Cardiac muscle cell (in vitro differentiated cells and primary cell): Measurements from ENCODE around the gene SNX30. TPM values are rescaled to one million over a fixed set of nuclear protein-coding genes. Genes with fewer than 3 reads are reported as not detected.

ENCODE experiments used
- DNase-seq, 2 donors: peaks; one replicate each; pipeline versions ENCODE4 v3.0.0 to v3.0.0-alpha.2; 2010 to 2017; ENCODE audit warnings: low read depth in 1 of 2, low spot score in 1 of 2
- H3K27ac ChIP-seq: fragments of 200-600 bp; sonication (generic); 2 replicates; pipeline ENCODE4 v1.5.1; 2016
- H3K27me3 ChIP-seq: fragments of 200-600 bp; sonication (generic); 2 replicates; pipeline ENCODE4 v1.6.0; 2016; ENCODE audit warnings: control low read depth
- H3K36me3 ChIP-seq: fragments of 200-600 bp; sonication (generic); 2 replicates; pipeline ENCODE4 v1.5.1; 2016; ENCODE audit warnings: control low read depth
- H3K4me1 ChIP-seq: fragments of 200-600 bp; sonication (generic); 2 replicates; pipeline ENCODE4 v1.8.1; 2017; ENCODE audit warnings: low read depth, mild to moderate bottlenecking, mixed run types
- H3K4me3 ChIP-seq: fragments of 200-600 bp; sonication (generic); 2 replicates; pipeline ENCODE4 v1.5.1; 2016; ENCODE audit warnings: mild to moderate bottlenecking
- H3K9me3 ChIP-seq: fragments of 200-600 bp; sonication (generic); 2 replicates; pipeline ENCODE4 v1.5.1; 2017; ENCODE audit warnings: low read depth, mild to moderate bottlenecking, control low read depth
- polyA plus RNA-seq: library from polyadenylated mRNA; unstranded; fragments of >200 nt; fragmentation: Nextera tagmentation; extraction: Ambion mirVana; gene quantifications from 2 replicates; pipeline ENCODE4 v1.2.1, GENCODE V29; 2016
- total RNA-seq: library from RNA; depleted of rRNA; stranded (reverse); fragments of >200 nt; gene quantifications from 2 replicates; pipeline ENCODE4 v1.2.3, GENCODE V29; 2016
- TF ChIP-seq, protein P1 (sequence below): IDR thresholded peaks from 2 replicates; pipeline ENCODE4 v1.5.1; 2012; ENCODE audit warnings: low read depth, mild to moderate bottlenecking, low read length

Gene SNX30
- total and polyA plus RNA-seq, 2 experiments from 2014 or later: 3.4 to 8.3 TPM

GRCh38 chr9:112774006-112774996 lies 23.7 kb downstream of the SNX30 start:
- H3K9me3 ChIP-seq: no peaks in the 10 kb centered on the region
- DNase-seq: peak in 1 of 2 donors; percentile 32
- no peaks in the 10 kb centered on the region for H3K27me3 ChIP-seq
- no peaks in the 10 kb centered on the region for H3K36me3 ChIP-seq
- no peaks in the 10 kb centered on the region for H3K4me1 ChIP-seq
- H3K4me3 ChIP-seq: no peak overlapping the region
- TF ChIP-seq, protein P1, sequence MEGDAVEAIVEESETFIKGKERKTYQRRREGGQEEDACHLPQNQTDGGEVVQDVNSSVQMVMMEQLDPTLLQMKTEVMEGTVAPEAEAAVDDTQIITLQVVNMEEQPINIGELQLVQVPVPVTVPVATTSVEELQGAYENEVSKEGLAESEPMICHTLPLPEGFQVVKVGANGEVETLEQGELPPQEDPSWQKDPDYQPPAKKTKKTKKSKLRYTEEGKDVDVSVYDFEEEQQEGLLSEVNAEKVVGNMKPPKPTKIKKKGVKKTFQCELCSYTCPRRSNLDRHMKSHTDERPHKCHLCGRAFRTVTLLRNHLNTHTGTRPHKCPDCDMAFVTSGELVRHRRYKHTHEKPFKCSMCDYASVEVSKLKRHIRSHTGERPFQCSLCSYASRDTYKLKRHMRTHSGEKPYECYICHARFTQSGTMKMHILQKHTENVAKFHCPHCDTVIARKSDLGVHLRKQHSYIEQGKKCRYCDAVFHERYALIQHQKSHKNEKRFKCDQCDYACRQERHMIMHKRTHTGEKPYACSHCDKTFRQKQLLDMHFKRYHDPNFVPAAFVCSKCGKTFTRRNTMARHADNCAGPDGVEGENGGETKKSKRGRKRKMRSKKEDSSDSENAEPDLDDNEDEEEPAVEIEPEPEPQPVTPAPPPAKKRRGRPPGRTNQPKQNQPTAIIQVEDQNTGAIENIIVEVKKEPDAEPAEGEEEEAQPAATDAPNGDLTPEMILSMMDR: no peak
- H3K27ac ChIP-seq: no peak overlapping the region

- Histone ChIP-seq H3K4me1 (no peaks in the 10 kb centered on the region), H3K36me3 (no peaks in the 10 kb centered on the region), H3K9me3 (no peaks in the 10 kb centered on the region), H3K27me3 (no peaks in the 10 kb centered on the region), H3K27ac (no peak overlapping the region), H3K4me3 (no peak overlapping the region)
- TF ChIP-seq, protein P1: no peak
- no peak for DNase-seq
Observed at GRCh38 chr9:112777914-112778313, 27.4 kb downstream of the SNX30 start.

- Histone ChIP-seq H3K9me3 (no peaks in the 10 kb centered on the region), H3K36me3 (no peaks in the 10 kb centered on the region), H3K27me3 (no peaks in the 10 kb centered on the region), H3K4me1 (no peaks in the 10 kb centered on the region), H3K27ac (no peak overlapping the region), H3K4me3 (no peak overlapping the region)
- no peak for DNase-seq
- TF ChIP-seq, protein P1: no peak
Observed at GRCh38 chr9:112780450-112781036, 30.0 kb downstream of the SNX30 start.

GRCh38 chr9:112782218-112782617 lies 31.7 kb downstream of the SNX30 start:
- H3K27me3 ChIP-seq: no peaks in the 10 kb centered on the region
- H3K4me1 ChIP-seq: no peaks in the 10 kb centered on the region
- H3K4me3 ChIP-seq: no peak overlapping the region
- no peaks in the 10 kb centered on the region for H3K36me3 ChIP-seq
- H3K27ac ChIP-seq: no peak overlapping the region
- TF ChIP-seq, protein P1: no peak
- no peak for DNase-seq
- H3K9me3 ChIP-seq: no peaks in the 10 kb centered on the region

GRCh38 chr9:112783551-112783954 lies 33.0 kb downstream of the SNX30 start:
- no peak for DNase-seq
- no peak overlapping the region for H3K27ac ChIP-seq
- no peaks in the 10 kb centered on the region for H3K27me3 ChIP-seq
- H3K4me3 ChIP-seq: no peak overlapping the region
- no peaks in the 10 kb centered on the region for H3K4me1 ChIP-seq
- no peaks in the 10 kb centered on the region for H3K9me3 ChIP-seq
- TF ChIP-seq, protein P1: no peak
- H3K36me3 ChIP-seq: no peaks in the 10 kb centered on the region
